ENCODE measurements around the gene TRIP12.
A peak's percentile ranks its signal among the peaks of the same experiment; 100 is the strongest.

Gene TRIP12

GRCh38 chr2:229956491-229956890 is 34.7 kb upstream of the TRIP12 start:
- no peaks in the 10 kb centered on the region for H3F3A ChIP-seq (ENCODE audit: low read depth)

DNA sequence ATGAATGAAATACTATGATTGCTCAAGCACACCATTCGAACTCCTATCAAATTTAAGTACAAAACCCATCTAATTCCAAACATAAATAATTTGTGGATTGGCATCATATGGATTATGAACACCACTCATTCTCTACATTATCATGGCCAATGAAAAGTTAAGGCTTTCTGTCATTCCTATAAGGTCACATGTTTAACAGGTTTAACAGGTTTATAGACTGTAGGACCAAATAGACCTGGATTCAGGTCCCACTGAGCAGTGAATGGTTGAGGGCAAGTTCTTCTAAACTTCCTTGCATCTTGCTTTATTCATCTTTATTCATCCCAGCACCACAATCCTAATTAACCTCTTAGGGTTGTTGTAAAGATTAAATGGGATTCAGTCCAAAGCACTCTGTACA is 33.9 kb upstream of the TRIP12 start:
- no peaks in the 10 kb centered on the region for H3F3A ChIP-seq (ENCODE audit: low read depth)
- no peak overlapping the region for H3K4me3 ChIP-seq (ENCODE audit: low read length, poor library complexity, severe bottlenecking)
- H3K9me3 ChIP-seq (ENCODE audit: insufficient read depth, low read depth, low read length), result no peaks in the 10 kb centered on the region
- no peak overlapping the region for H3K4me2 ChIP-seq (ENCODE audit: low read depth, low read length, poor library complexity, severe bottlenecking)
- no peak overlapping the region for H2AFZ ChIP-seq (ENCODE audit: low read length)
- H3K36me3 ChIP-seq (ENCODE audit: insufficient read depth, low read length), result no peaks in the 10 kb centered on the region
- H3K9ac ChIP-seq (ENCODE audit: low read depth, low read length, poor library complexity, severe bottlenecking), result no peak overlapping the region
- no peaks in the 10 kb centered on the region for H3K79me2 ChIP-seq (ENCODE audit: insufficient read depth, low read length)
- no peaks in the 10 kb centered on the region for H3K4me1 ChIP-seq (ENCODE audit: insufficient read depth, low read length, poor library complexity, severe bottlenecking)
- H4K20me1 ChIP-seq (ENCODE audit: insufficient read depth, low read length, poor library complexity, severe bottlenecking), result no peaks in the 10 kb centered on the region
- no peaks in the 10 kb centered on the region for H3K9me2 ChIP-seq (replicated peaks; ENCODE audit: low read depth, low read length)
- H3K27me3 ChIP-seq (ENCODE audit: insufficient read depth, low read length, poor library complexity, severe bottlenecking), result no peaks in the 10 kb centered on the region
- no peak for TF ChIP-seq EZH2phosphoT487 (IDR thresholded peaks at IDR 0.05; ENCODE audit: borderline replicate concordance)
- TF ChIP-seq, protein P1, sequence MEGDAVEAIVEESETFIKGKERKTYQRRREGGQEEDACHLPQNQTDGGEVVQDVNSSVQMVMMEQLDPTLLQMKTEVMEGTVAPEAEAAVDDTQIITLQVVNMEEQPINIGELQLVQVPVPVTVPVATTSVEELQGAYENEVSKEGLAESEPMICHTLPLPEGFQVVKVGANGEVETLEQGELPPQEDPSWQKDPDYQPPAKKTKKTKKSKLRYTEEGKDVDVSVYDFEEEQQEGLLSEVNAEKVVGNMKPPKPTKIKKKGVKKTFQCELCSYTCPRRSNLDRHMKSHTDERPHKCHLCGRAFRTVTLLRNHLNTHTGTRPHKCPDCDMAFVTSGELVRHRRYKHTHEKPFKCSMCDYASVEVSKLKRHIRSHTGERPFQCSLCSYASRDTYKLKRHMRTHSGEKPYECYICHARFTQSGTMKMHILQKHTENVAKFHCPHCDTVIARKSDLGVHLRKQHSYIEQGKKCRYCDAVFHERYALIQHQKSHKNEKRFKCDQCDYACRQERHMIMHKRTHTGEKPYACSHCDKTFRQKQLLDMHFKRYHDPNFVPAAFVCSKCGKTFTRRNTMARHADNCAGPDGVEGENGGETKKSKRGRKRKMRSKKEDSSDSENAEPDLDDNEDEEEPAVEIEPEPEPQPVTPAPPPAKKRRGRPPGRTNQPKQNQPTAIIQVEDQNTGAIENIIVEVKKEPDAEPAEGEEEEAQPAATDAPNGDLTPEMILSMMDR (conservative IDR thresholded peaks at IDR 0.05; ENCODE audit: low read length), result no peak

More at GRCh38 chr2:229956491-229956890, 34.7 kb upstream of the TRIP12 start:
- no peak overlapping the region for H3K4me3 ChIP-seq (ENCODE audit: low read length, poor library complexity, severe bottlenecking)
- no peak for TF ChIP-seq EZH2phosphoT487 (IDR thresholded peaks at IDR 0.05; ENCODE audit: borderline replicate concordance)
- TF ChIP-seq, protein P1 (conservative IDR thresholded peaks at IDR 0.05; ENCODE audit: low read length), result no peak
- H3K9me3 ChIP-seq (ENCODE audit: insufficient read depth, low read depth, low read length), result no peaks in the 10 kb centered on the region
- H3K27me3 ChIP-seq (ENCODE audit: insufficient read depth, low read length, poor library complexity, severe bottlenecking), result no peaks in the 10 kb centered on the region
- H2AFZ ChIP-seq (ENCODE audit: low read length), result no peak overlapping the region
- no peaks in the 10 kb centered on the region for H4K20me1 ChIP-seq (ENCODE audit: insufficient read depth, low read length, poor library complexity, severe bottlenecking)
- no peaks in the 10 kb centered on the region for H3K36me3 ChIP-seq (ENCODE audit: insufficient read depth, low read length)
- no peaks in the 10 kb centered on the region for H3K79me2 ChIP-seq (ENCODE audit: insufficient read depth, low read length)
- H3K9me2 ChIP-seq (replicated peaks; ENCODE audit: low read depth, low read length), result no peaks in the 10 kb centered on the region
- no peaks in the 10 kb centered on the region for H3K4me1 ChIP-seq (ENCODE audit: insufficient read depth, low read length, poor library complexity, severe bottlenecking)
- no peak overlapping the region for H3K9ac ChIP-seq (ENCODE audit: low read depth, low read length, poor library complexity, severe bottlenecking)
- H3K4me2 ChIP-seq (ENCODE audit: low read depth, low read length, poor library complexity, severe bottlenecking), result peak overlapping the region; percentile 10

DNA sequence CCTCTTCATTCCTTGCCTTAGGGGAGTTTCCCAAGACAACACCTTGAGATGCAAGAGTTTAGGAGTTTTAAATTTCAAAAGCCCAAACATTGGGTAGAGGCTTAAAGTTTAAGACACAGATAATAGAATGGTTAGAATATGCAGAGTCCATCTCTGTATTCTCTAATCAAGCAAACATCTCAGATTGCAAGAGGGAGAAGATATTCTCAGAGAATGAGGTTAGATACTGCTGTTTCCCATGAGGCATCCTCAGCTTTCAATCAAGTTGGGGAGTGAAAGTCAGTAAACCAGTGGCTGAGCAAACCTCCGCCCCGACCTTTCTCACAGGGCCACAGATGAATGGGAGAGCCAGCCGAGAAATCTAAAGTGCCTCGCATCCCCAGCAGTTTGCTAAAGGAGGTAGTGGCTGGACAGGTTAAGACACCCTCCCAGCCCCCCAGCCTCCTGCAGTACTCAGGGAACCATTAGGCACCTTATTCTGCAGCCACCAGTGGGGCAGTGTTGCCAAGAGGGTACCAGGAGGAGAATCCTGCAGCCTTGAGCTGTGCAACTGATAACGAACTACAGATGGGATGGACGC is 30.5 kb upstream of the TRIP12 start:
- no peak for TF ChIP-seq EZH2phosphoT487 (IDR thresholded peaks at IDR 0.05; ENCODE audit: borderline replicate concordance)
- TF ChIP-seq, protein P1 (conservative IDR thresholded peaks at IDR 0.05; ENCODE audit: low read length), result no peak
- H3F3A ChIP-seq (ENCODE audit: low read depth), result no peaks in the 10 kb centered on the region
- no peaks in the 10 kb centered on the region for H3K9me3 ChIP-seq (ENCODE audit: insufficient read depth, low read depth, low read length)
- H3K27me3 ChIP-seq (ENCODE audit: insufficient read depth, low read length, poor library complexity, severe bottlenecking), result no peaks in the 10 kb centered on the region
- H3K9ac ChIP-seq (ENCODE audit: low read depth, low read length, poor library complexity, severe bottlenecking), result no peak overlapping the region
- no peaks in the 10 kb centered on the region for H3K9me2 ChIP-seq (replicated peaks; ENCODE audit: low read depth, low read length)
- H3K4me2 ChIP-seq (ENCODE audit: low read depth, low read length, poor library complexity, severe bottlenecking), result no peak overlapping the region
- no peak overlapping the region for H2AFZ ChIP-seq (ENCODE audit: low read length)
- H3K79me2 ChIP-seq (ENCODE audit: insufficient read depth, low read length), result no peaks in the 10 kb centered on the region
- no peaks in the 10 kb centered on the region for H3K4me1 ChIP-seq (ENCODE audit: insufficient read depth, low read length, poor library complexity, severe bottlenecking)
- no peaks in the 10 kb centered on the region for H3K36me3 ChIP-seq (ENCODE audit: insufficient read depth, low read length)
- no peak overlapping the region for H3K4me3 ChIP-seq (ENCODE audit: low read length, poor library complexity, severe bottlenecking)
- H4K20me1 ChIP-seq (ENCODE audit: insufficient read depth, low read length, poor library complexity, severe bottlenecking), result no peaks in the 10 kb centered on the region

Measured in Loucy (cell line).